Ovary (tissue), 3 donors: Measurements from ENCODE around the gene FAM135A.

Experiments used
- CTCF ChIP-seq, 3 donors: fragments of 450-650 bp in 2 of 3; fragments of 200-600 bp in 1 of 3; IDR thresholded peaks; one replicate each; pipeline versions ENCODE4 v1.5.1 to v1.8.0; 2016 to 2022; ENCODE audit warnings: antibody characterized with exemption in 3 of 3, mild to moderate bottlenecking in 1 of 3
- EP300 ChIP-seq: sonication (generic); formaldehyde crosslinking; IDR thresholded peaks from one replicate; pipeline ENCODE4 v1.6.1; 2017; ENCODE audit warnings: antibody characterized with exemption
- POLR2A ChIP-seq: fragments of 450-650 bp; IDR thresholded peaks from one replicate; pipeline ENCODE4 v1.6.1; 2017; ENCODE audit warnings: antibody characterized with exemption, mild to moderate bottlenecking, moderate library complexity
- donor health status: DM: no; HTN: no; CAD: no.

- TF ChIP-seq POLR2A, result no peak
- no peak for TF ChIP-seq CTCF (IDR thresholded peaks at IDR 0.05)
- TF ChIP-seq EP300, result no peak
Measured at GRCh38 chr6:70586114-70586513, 172.8 kb downstream of the FAM135A start.
